Suprapubic skin (tissue), 3 donors: ENCODE data around the gene NPAS2.

Experiments used
- EP300 ChIP-seq: sonication (generic); formaldehyde crosslinking; IDR thresholded peaks from one replicate; pipeline ENCODE4 v1.6.1; 2017; ENCODE audit warnings: antibody characterized with exemption
- POLR2A ChIP-seq, 2 donors: fragments of 450-650 bp; IDR thresholded peaks; one replicate each; pipeline ENCODE4 v1.6.1; 2017; ENCODE audit warnings: antibody characterized with exemption in 2 of 2, mild to moderate bottlenecking in 2 of 2, moderate library complexity in 2 of 2
- TF ChIP-seq, protein P1 (sequence below), 2 donors: fragments of 200-600 bp in 1 of 2; fragments of 450-650 bp in 1 of 2; sonication (generic) in 1 of 2; IDR thresholded peaks; one replicate each; pipeline ENCODE4 v1.5.1; 2016 to 2019; ENCODE audit warnings: antibody characterized with exemption in 2 of 2, mild to moderate bottlenecking in 1 of 2, moderate library complexity in 1 of 2

DNA sequence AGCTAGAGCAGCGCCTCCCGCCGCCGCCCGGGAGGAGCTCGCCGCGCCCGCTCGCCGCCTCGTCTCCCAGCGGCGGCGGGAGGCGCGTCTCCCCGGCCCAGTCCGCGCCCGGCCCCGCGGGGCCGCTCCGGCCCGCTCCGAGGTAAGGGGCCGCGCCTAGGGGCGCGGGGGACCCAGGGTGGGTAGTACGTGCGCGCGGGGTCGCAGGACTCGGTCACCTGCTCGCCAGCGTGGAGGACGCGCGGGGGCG, 259 bp downstream of the NPAS2 start:
- TF ChIP-seq POLR2A (IDR thresholded peaks at IDR 0.05), result no peak
- TF ChIP-seq, protein P1, sequence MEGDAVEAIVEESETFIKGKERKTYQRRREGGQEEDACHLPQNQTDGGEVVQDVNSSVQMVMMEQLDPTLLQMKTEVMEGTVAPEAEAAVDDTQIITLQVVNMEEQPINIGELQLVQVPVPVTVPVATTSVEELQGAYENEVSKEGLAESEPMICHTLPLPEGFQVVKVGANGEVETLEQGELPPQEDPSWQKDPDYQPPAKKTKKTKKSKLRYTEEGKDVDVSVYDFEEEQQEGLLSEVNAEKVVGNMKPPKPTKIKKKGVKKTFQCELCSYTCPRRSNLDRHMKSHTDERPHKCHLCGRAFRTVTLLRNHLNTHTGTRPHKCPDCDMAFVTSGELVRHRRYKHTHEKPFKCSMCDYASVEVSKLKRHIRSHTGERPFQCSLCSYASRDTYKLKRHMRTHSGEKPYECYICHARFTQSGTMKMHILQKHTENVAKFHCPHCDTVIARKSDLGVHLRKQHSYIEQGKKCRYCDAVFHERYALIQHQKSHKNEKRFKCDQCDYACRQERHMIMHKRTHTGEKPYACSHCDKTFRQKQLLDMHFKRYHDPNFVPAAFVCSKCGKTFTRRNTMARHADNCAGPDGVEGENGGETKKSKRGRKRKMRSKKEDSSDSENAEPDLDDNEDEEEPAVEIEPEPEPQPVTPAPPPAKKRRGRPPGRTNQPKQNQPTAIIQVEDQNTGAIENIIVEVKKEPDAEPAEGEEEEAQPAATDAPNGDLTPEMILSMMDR (IDR thresholded peaks at IDR 0.05), result no peak
- no peak for TF ChIP-seq EP300
